Right ventricle myocardium superior (tissue), 1 donor: ENCODE data around the gene LRIG3. TPM values are rescaled to one million over a fixed set of nuclear protein-coding genes. Genes with fewer than 3 reads are reported as not detected.
"Not testable (repeated sequence)": the region's sequence is repeated elsewhere in the genome, so short reads cannot be mapped to it uniquely, and the experiment has no call there.

ENCODE experiments used
- ATAC-seq: fragments of 200-7000 bp; cut with Tn5 transposase; one replicate; pipeline ENCODE4 v1.9.1; 2020; ENCODE audit warnings: mild to moderate bottlenecking; ENCODE audit not compliant: poor library complexity
- DNase-seq: peaks from one replicate; pipeline ENCODE4 v3.0.0-alpha.2; 2020
- intact Hi-C: fragments of 100-400 bp; cut with DNase I; formaldehyde crosslinking; loops from one replicate; pipeline ENCODE4 v1.11.2; 2022
- total RNA-seq: library from RNA; stranded (reverse); fragmentation: NEBNext Ultra II Directional; extraction: Animal tissue kit (Norgen Biotek cat#: 25700); gene quantifications from one replicate; pipeline ENCODE4 v1.2.1, GENCODE V29; 2021
- donor health status: DM: no; HTN: yes; CAD: no; lungs with severe emphysema.

The LRIG3 gene
- total RNA-seq, 1 donor from 2014 or later, result 5.5 TPM

GRCh38 chr12:58877243-58877743, 43.0 kb downstream of the LRIG3 start:
- intact Hi-C loops, result no loop called here
- DNase-seq, result no peak
- ATAC-seq, result no peak

- DNase-seq, result no peak
- ATAC-seq, result no peak
- intact Hi-C loops, result no loop called here
These were observed 46.8 kb downstream of the LRIG3 start for GRCh38 chr12:58873496-58873895.

GRCh38 chr12:58871556-58871955, 48.7 kb downstream of the LRIG3 start:
- DNase-seq (no peak), ATAC-seq (no peak)
- intact Hi-C loops, result no loop called here

DNA sequence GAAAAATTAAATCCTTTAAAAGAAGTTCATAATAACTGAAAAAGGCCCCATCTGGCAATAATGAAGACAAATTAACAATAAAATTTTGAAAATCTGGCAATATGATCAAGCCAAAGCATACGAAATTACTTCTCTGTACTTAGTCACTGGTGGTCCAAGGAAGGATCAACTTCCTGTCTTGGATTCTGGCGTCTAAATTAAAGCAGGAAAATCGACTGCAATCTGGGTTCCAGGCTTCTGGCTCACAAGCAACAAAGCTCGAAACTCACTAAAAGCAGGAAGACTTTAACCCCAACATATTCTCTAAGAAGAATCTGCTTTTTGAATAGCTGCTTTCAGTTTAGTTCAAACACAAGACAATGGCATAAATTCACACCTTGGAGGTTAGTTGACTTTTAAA, 49.7 kb downstream of the LRIG3 start:
- intact Hi-C loops, result no loop called here
- no peak for ATAC-seq
- DNase-seq, result no peak

GRCh38 chr12:58860788-58861240, 59.5 kb downstream of the LRIG3 start:
- intact Hi-C loops, result no loop called here
- DNase-seq, result no peak
- no peak for ATAC-seq

- intact Hi-C loops, result no loop called here
- DNase-seq, result no peak
- no peak for ATAC-seq
These were observed 60.1 kb downstream of the LRIG3 start for GRCh38 chr12:58860056-58860787.

- intact Hi-C loops, result no loop called here
- no peak for DNase-seq
- no peak for ATAC-seq
These were observed 62.3 kb downstream of the LRIG3 start for GRCh38 chr12:58858030-58858429.

DNA sequence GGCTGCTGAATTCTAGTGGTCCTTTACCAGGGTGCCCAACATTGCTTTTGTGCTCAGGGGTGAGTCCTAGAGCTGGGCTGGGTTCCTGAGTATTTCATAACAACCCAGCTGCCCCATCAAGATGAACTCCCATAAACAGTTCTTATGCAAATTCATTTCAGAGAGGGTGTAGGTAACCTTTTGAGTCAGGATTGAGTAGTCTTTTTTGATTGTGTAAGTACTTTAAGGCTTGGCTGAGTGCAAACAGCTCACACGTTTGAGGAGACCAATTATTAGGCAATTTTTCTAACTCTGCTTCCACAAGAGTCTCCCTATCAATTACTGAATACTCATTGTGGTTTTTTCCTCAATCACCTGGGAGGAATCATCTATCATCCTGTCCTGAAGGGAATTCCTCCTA, 63.1 kb downstream of the LRIG3 start:
- not testable (repeated sequence) for ATAC-seq

DNA sequence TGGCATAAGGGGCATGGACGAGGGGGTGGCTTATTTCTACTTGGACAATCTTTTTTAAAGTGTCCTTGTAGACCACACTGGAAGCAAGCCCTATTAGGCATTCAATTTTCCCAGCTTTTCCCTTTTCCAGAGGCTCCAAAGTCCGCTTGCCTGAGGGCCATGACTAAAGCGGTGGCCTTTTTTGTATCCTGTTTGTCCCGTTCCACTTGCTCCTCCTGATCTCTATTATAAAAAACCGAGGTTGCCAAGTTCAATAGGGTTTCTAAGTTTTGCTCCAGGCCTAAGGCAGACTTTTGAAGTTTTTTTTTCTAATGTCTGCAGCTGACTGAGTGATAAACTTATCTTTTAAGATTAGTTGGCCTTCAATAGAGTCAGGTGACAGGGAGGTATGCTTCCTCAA, 64.7 kb downstream of the LRIG3 start:
- intact Hi-C loops, ATAC-seq, DNase-seq: not testable (repeated sequence)

More for the DNA sequence above, 63.1 kb downstream of the LRIG3 start:
- intact Hi-C loops, DNase-seq: not testable (repeated sequence)

GRCh38 chr12:58850826-58851225, 69.5 kb downstream of the LRIG3 start:
- no peak for DNase-seq
- ATAC-seq, result no peak
- intact Hi-C loops, result no loop called here

DNA sequence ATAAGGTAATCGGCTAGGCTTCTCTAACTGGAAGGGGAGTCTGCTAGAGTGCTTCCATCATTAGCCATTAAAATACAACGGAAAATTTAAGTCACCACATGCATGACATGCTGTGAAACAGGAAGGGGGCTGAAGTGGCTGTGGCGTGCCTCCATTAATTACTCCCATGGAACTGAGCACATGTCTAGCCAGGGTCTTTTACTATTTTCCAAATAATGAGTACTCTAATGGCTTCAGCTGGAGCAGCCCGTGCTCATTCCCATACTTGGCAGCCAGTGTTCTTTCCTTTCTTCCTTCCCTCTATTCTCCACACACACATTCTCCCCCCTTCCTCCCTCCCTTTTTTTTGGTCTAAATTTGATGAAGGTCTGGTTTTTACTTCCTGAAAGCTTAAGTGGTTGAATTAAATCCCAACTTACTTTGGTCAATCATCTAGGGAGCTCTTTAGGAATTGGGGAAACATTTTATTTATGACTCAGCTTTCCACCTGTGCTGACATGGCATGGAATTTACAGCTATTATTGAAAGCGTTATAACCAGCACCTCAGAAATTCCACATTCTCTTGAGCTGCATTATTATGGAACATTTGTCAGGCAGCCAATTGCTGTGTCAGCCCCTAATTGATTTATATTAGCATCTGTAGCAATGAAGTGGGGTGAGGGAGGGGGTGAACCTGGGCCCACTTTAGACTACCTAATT, 72.3 kb downstream of the LRIG3 start:
- no peak for ATAC-seq
- intact Hi-C loops, result no loop called here
- no peak for DNase-seq

GRCh38 chr12:58844161-58844560, 76.1 kb downstream of the LRIG3 start:
- ATAC-seq, result no peak
- no peak for DNase-seq

GRCh38 chr12:58841058-58841798, 79.1 kb downstream of the LRIG3 start:
- ATAC-seq (peak; percentile 90), DNase-seq (peak; percentile 51)
- intact Hi-C loops, result no loop called here

More at GRCh38 chr12:58844161-58844560, 76.1 kb downstream of the LRIG3 start:
- intact Hi-C loops, result no loop called here

DNA sequence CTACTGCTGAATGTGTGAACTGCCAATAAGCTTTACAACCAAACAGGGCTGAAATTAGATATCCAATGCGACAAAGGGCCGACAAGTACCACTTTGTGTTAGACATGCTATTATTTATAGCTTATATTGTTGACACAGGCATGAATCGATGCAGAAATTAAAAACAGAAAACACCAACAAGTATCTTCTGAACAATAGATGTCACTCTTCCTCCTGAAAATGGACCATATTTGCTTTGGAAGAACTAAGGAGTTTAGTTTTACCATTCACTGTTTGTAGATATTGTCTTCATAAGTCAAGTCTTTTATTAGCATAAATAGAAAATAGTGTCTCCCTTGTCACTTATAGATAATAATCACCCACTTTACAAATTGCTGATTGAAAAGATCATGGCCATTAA, 86.5 kb downstream of the LRIG3 start:
- DNase-seq (no peak), ATAC-seq (no peak)
- intact Hi-C loops, result no loop called here

GRCh38 chr12:58832920-58833319, 87.4 kb downstream of the LRIG3 start:
- intact Hi-C loops, result no loop called here
- no peak for ATAC-seq
- no peak for DNase-seq
